Measurements from ENCODE around the gene FOXK2.

The FOXK2 gene

GRCh38 chr17:82613283-82614094, 94.0 kb downstream of the FOXK2 start:
- no peak for DNase-seq

GRCh38 chr17:82614095-82614631, 94.6 kb downstream of the FOXK2 start:
- DNase-seq, result no peak

GRCh38 chr17:82615084-82616020, 95.8 kb downstream of the FOXK2 start:
- no peak for DNase-seq

GRCh38 chr17:82616021-82616711, 96.6 kb downstream of the FOXK2 start:
- no peak for DNase-seq

GRCh38 chr17:82619211-82619610, 99.7 kb downstream of the FOXK2 start:
- no peak for DNase-seq

GRCh38 chr17:82619641-82620040, 100.1 kb downstream of the FOXK2 start:
- DNase-seq, result no peak

GRCh38 chr17:82623707-82624106, 104.2 kb downstream of the FOXK2 start:
- no peak for DNase-seq

GRCh38 chr17:82627405-82627804, 107.9 kb downstream of the FOXK2 start:
- DNase-seq, result no peak

- DNase-seq, result no peak
Observed at GRCh38 chr17:82629748-82630147, 110.2 kb downstream of the FOXK2 start.

- no peak for DNase-seq
Observed at GRCh38 chr17:82630212-82630611, 110.7 kb downstream of the FOXK2 start.

- DNase-seq, result no peak
Observed at GRCh38 chr17:82631544-82631943, 112.0 kb downstream of the FOXK2 start.

- DNase-seq, result no peak
Observed at GRCh38 chr17:82632451-82632850, 112.9 kb downstream of the FOXK2 start.

GRCh38 chr17:82633343-82633742, 113.8 kb downstream of the FOXK2 start:
- DNase-seq, result no peak

GRCh38 chr17:82636626-82637598, 117.4 kb downstream of the FOXK2 start:
- no peak for DNase-seq

- DNase-seq, result no peak
Observed at GRCh38 chr17:82638183-82638773, 118.7 kb downstream of the FOXK2 start.

GRCh38 chr17:82639628-82640027, 120.1 kb downstream of the FOXK2 start:
- no peak for DNase-seq

- DNase-seq, result no peak
Observed at GRCh38 chr17:82640036-82640435, 120.5 kb downstream of the FOXK2 start.

GRCh38 chr17:82642022-82642421, 122.5 kb downstream of the FOXK2 start:
- DNase-seq, result no peak

- no peak for DNase-seq
Observed at GRCh38 chr17:82644148-82644547, 124.6 kb downstream of the FOXK2 start.

- DNase-seq, result no peak
Observed at GRCh38 chr17:82645516-82645915, 126.0 kb downstream of the FOXK2 start.

GRCh38 chr17:82647593-82648164, 128.1 kb downstream of the FOXK2 start:
- DNase-seq, result no peak

All from NCI-H446 (cell line).